ENCODE data around the gene IQCH.

DNA sequence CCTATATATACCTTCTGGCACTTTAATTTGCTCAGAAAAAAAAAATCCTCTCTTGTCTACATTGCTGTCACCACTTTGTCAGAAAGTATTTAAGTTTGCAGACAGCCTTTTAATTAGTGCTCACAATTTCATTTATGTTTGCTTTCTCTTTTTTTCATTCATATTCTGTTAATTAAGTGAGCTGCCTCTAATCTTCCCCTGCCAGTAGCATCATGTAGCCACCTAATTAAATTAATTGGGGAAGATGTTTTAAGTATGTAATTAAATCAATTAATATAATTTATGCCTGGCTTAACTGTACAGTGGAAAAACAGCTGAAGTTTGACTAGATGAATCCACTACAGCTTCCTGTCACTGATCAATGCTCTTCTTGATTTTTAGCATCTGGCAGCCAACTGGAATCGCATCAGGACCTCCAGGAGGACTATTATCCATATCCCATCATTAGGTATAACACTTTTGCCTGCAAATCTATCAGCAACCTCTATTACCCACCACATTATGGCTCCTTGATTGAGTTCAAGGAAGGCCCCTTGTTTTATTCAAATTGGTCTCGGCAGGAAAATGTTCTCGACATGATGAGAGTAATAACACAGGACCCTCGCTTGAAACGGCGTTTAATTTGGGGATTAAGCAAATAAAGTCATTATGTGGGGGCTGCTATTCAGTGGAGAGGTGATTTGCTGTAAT, 118.5 kb downstream of the IQCH start:
- TF ChIP-seq, protein P1, sequence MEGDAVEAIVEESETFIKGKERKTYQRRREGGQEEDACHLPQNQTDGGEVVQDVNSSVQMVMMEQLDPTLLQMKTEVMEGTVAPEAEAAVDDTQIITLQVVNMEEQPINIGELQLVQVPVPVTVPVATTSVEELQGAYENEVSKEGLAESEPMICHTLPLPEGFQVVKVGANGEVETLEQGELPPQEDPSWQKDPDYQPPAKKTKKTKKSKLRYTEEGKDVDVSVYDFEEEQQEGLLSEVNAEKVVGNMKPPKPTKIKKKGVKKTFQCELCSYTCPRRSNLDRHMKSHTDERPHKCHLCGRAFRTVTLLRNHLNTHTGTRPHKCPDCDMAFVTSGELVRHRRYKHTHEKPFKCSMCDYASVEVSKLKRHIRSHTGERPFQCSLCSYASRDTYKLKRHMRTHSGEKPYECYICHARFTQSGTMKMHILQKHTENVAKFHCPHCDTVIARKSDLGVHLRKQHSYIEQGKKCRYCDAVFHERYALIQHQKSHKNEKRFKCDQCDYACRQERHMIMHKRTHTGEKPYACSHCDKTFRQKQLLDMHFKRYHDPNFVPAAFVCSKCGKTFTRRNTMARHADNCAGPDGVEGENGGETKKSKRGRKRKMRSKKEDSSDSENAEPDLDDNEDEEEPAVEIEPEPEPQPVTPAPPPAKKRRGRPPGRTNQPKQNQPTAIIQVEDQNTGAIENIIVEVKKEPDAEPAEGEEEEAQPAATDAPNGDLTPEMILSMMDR (conservative IDR thresholded peaks at IDR 0.05; ENCODE audit: low read depth in 2 of 2): no peak
- TF ChIP-seq JUNB (IDR thresholded peaks at IDR 0.05; ENCODE audit: unreplicated experiment) (no peak), CREB1 (CRISPR knock-in tag; IDR thresholded peaks at IDR 0.05; ENCODE audit: low read depth) (no peak), POLR2AphosphoS5 (IDR thresholded peaks at IDR 0.05; ENCODE audit: low read depth) (no peak), EZH2 (IDR thresholded peaks at IDR 0.05; ENCODE audit: low read depth, unreplicated experiment) (no peak), EZH2phosphoT487 (IDR thresholded peaks at IDR 0.05; ENCODE audit: unreplicated experiment) (no peak), NANOG (IDR thresholded peaks at IDR 0.05; ENCODE audit: borderline replicate concordance) (no peak), ETS1 (IDR thresholded peaks at IDR 0.05) (no peak), ZNF462 (CRISPR knock-in tag; IDR thresholded peaks at IDR 0.05) (no peak), STAT1 (IDR thresholded peaks at IDR 0.05; ENCODE audit: unreplicated experiment) (no peak)
- TF ChIP-seq, protein P2, sequence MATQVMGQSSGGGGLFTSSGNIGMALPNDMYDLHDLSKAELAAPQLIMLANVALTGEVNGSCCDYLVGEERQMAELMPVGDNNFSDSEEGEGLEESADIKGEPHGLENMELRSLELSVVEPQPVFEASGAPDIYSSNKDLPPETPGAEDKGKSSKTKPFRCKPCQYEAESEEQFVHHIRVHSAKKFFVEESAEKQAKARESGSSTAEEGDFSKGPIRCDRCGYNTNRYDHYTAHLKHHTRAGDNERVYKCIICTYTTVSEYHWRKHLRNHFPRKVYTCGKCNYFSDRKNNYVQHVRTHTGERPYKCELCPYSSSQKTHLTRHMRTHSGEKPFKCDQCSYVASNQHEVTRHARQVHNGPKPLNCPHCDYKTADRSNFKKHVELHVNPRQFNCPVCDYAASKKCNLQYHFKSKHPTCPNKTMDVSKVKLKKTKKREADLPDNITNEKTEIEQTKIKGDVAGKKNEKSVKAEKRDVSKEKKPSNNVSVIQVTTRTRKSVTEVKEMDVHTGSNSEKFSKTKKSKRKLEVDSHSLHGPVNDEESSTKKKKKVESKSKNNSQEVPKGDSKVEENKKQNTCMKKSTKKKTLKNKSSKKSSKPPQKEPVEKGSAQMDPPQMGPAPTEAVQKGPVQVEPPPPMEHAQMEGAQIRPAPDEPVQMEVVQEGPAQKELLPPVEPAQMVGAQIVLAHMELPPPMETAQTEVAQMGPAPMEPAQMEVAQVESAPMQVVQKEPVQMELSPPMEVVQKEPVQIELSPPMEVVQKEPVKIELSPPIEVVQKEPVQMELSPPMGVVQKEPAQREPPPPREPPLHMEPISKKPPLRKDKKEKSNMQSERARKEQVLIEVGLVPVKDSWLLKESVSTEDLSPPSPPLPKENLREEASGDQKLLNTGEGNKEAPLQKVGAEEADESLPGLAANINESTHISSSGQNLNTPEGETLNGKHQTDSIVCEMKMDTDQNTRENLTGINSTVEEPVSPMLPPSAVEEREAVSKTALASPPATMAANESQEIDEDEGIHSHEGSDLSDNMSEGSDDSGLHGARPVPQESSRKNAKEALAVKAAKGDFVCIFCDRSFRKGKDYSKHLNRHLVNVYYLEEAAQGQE (IDR thresholded peaks at IDR 0.05; ENCODE audit: unreplicated experiment): no peak
